ENCODE data around the gene TTLL13. TPM values are rescaled to one million over a fixed set of nuclear protein-coding genes. Genes with fewer than 3 reads are reported as not detected.
A peak's percentile ranks its signal among the peaks of the same experiment; 100 is the strongest.

TTLL13 gene
- total and polyA plus RNA-seq, 2 of the 8 experiments (the other 6 are each of a cell fraction or from before 2014, with no cell fraction given), result 0.03 TPM; not detected in 1

GRCh38 chr15:90208356-90208755, 41.0 kb upstream of the TTLL13 start:
- no peak overlapping the region for H2AK5ac ChIP-seq (ENCODE audit: low read depth, low read length)
- H4K8ac ChIP-seq (ENCODE audit: extremely low read depth, insufficient read depth, low read length), result peak overlapping the region; percentile 32; the same call in 1 of the 2 replicates
- H2BK20ac ChIP-seq (ENCODE audit: low read length), result no peak overlapping the region
- H3K56ac ChIP-seq (replicated peaks; ENCODE audit: insufficient read length, low read depth, low read length), result no peak overlapping the region
- ChIA-PET CTCF (ENCODE audit: partially characterized antibody) (interaction anchor here (0.6 to 12.6 kb wide), 4 partner anchors 9 to 320 kb away, joined by 3 to 182 read pairs (median 24); no protein-coding TSS in a partner anchor), POLR2A (ENCODE audit: partially characterized antibody) (interaction anchor here (0.7 to 0.9 kb wide), 3 partner anchors 8 to 25 kb away, joined by 3 read pairs; partner anchors contain the start of genes CIB1 and GDPGP1)
- no peak overlapping the region for H2BK15ac ChIP-seq (ENCODE audit: low read length)
- H2BK12ac ChIP-seq (ENCODE audit: low read depth, low read length), result no peak overlapping the region
- peaks cover 17% of the 10 kb centered on the region for H3K79me1 ChIP-seq (ENCODE audit: low read depth, low read length)
- no peak overlapping the region for H2BK5ac ChIP-seq (ENCODE audit: low read depth, low read length)
- H3K9me3 ChIP-seq (ENCODE audit: insufficient read depth in 2 of 2, low read depth in 1 of 2, low read length in 1 of 2), result no peaks in the 10 kb centered on the region
- H4K5ac ChIP-seq (ENCODE audit: insufficient read length, low read depth, low read length), result no peak overlapping the region
- no peak overlapping the region for H3K14ac ChIP-seq (ENCODE audit: insufficient read length)
- H3K4ac ChIP-seq (replicated peaks; ENCODE audit: insufficient read length, low read depth, low read length), result no peak overlapping the region
- H3K9ac ChIP-seq (replicated peaks in 1 of 4; ENCODE audit: extremely low read depth in 1 of 4, low read depth in 3 of 4, low read length in 3 of 4), result no peak overlapping the region
- no peaks in the 10 kb centered on the region; the same call in 1 of the 2 replicates for H3K23me2 ChIP-seq (ENCODE audit: low read depth, low read length)
- H2AFZ ChIP-seq (ENCODE audit: low read length), result no peak overlapping the region
- peaks cover 0 to 3% (median 1%) of the 10 kb centered on the region in 4 experiments; a peak in 5 of 7 replicates for H3K4me1 ChIP-seq (replicated peaks in 1 of 4; ENCODE audit: control insufficient read depth in 3 of 4, insufficient read depth in 4 of 4, low read length in 3 of 4)
- 95% methylated on average over 6 of the region's 6 CpGs; no CpG with 5 or more reads in 1 of the 2 experiments for WGBS, 2 experiments (ENCODE audit: extremely low coverage in 1 of 2, insufficient coverage in 1 of 2, insufficient read length in 1 of 2, insufficient replicate concordance in 2 of 2, low coverage in 1 of 2, low lambda C conversion rate in 2 of 2, missing lambda C conversion rate in 1 of 2)
- H3K36me3 ChIP-seq (ENCODE audit: control insufficient read depth in 2 of 4, insufficient read depth in 4 of 4, low read length in 3 of 4), result peaks cover 0 to 3% (median 2%) of the 10 kb centered on the region in 4 experiments; a peak in 4 of 8 replicates
- FAIRE-seq (no peak), DNase-seq (ENCODE audit: low read depth in 1 of 2, low spot score in 2 of 2) (no peak)
- no peaks in the 10 kb centered on the region for H3K27me3 ChIP-seq (replicated peaks in 1 of 4; ENCODE audit: control insufficient read depth in 3 of 4, extremely low read depth in 1 of 4, insufficient read depth in 3 of 4, low read length in 3 of 4)
- H4K91ac ChIP-seq (replicated peaks; ENCODE audit: insufficient read length, low read length), result no peak overlapping the region
- no peak overlapping the region for H3K23ac ChIP-seq (ENCODE audit: insufficient read length)
- no peak overlapping the region for H3K4me2 ChIP-seq (ENCODE audit: insufficient read depth in 1 of 2, low read depth in 2 of 2, low read length in 2 of 2)
- peaks cover 7 to 54% of the 10 kb centered on the region in 2 experiments for H3K79me2 ChIP-seq (ENCODE audit: control insufficient read depth in 1 of 2, insufficient read depth in 2 of 2, low read length in 2 of 2)
- peaks cover 7 to 25% of the 10 kb centered on the region in 2 experiments for H4K20me1 ChIP-seq (replicated peaks in 1 of 2; ENCODE audit: control insufficient read depth in 1 of 2, insufficient read depth in 2 of 2, low read length in 2 of 2)
- TF ChIP-seq RAD21 (IDR thresholded peaks at IDR 0.05 in 1 of 2, conservative IDR thresholded peaks at IDR 0.05 in 1 of 2; ENCODE audit: low read depth in 2 of 2, low read length in 2 of 2) (no peak), SIRT6 (IDR thresholded peaks at IDR 0.05; ENCODE audit: low read length) (no peak), POLR2AphosphoS5 (IDR thresholded peaks at IDR 0.05; ENCODE audit: low read depth, low read length) (no peak), SAP30 (IDR thresholded peaks at IDR 0.05; ENCODE audit: insufficient read depth, insufficient replicate concordance, low read length) (no peak), ATF2 (IDR thresholded peaks at IDR 0.05; ENCODE audit: low read length) (no peak), KDM4A (IDR thresholded peaks at IDR 0.05; ENCODE audit: low read depth, low read length, severe bottlenecking) (no peak), KDM5A (IDR thresholded peaks at IDR 0.05; ENCODE audit: low read length) (no peak), POLR2A (IDR thresholded peaks at IDR 0.05; ENCODE audit: control extremely low read depth in 1 of 2, low read depth in 2 of 2, low read length in 2 of 2) (no peak), SP1 (IDR thresholded peaks at IDR 0.05; ENCODE audit: low read depth, low read length) (no peak), CBX5 (IDR thresholded peaks at IDR 0.05; ENCODE audit: low read depth, low read length) (no peak), BACH1 (IDR thresholded peaks at IDR 0.05; ENCODE audit: low read length) (no peak), CEBPB (IDR thresholded peaks at IDR 0.05; ENCODE audit: low read depth, low read length) (no peak), SUZ12 (IDR thresholded peaks at IDR 0.05; ENCODE audit: low read length) (no peak)
- H3K18ac ChIP-seq (ENCODE audit: extremely low read depth, low read length), result no peak overlapping the region
- no peak overlapping the region for H3K27ac ChIP-seq (ENCODE audit: low read depth, low read length)
- H2BK120ac ChIP-seq (replicated peaks; ENCODE audit: low read depth, low read length), result no peak overlapping the region
- no peak overlapping the region for H3K4me3 ChIP-seq (ENCODE audit: extremely low read depth in 1 of 4, insufficient read depth in 2 of 4, low read depth in 3 of 4, low read length in 4 of 4)
